Measurements from ENCODE around the gene GDF9.

GDF9 gene

DNA sequence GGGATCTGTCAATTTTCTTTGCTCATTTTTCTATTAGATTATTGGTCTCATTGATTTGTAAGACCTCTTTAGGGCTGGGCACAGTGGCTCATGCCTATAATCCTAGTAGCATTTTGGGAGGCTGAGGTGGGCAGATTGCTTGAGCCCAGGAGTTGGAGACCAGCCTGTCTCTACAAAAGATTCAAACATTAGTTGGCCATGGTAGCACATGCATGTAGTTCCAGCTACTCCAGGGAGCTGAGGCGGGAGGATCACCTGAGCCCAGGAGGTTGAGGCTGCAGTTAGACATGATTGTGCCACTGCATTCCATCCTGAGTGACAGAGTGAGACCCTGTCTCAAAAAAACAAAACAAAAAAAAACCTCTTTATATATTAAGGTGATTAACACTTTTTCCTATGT, 29.4 kb downstream of the GDF9 start:
- DNase-seq (ENCODE audit: low spot score), result no peak

DNA sequence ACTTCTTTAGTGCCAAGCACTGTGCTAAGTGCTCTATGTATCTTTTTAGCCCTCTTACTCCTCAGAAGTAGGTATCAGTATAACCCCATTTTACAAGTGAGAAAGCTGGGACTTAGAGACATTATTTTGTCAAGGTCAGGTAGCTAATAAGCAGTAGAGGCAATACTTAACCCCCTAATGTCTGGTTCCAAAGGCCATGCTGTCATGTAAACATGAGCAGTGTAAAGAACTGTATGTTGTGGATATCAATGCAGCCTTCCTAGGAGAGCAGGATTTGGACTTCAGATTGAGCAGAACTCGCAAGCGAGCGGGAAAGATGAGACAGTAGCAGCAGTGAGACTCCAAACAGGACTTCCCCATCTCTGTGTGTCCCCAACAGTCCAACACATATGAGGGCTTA, 32.2 kb downstream of the GDF9 start:
- no peak for DNase-seq (ENCODE audit: low spot score)

DNA sequence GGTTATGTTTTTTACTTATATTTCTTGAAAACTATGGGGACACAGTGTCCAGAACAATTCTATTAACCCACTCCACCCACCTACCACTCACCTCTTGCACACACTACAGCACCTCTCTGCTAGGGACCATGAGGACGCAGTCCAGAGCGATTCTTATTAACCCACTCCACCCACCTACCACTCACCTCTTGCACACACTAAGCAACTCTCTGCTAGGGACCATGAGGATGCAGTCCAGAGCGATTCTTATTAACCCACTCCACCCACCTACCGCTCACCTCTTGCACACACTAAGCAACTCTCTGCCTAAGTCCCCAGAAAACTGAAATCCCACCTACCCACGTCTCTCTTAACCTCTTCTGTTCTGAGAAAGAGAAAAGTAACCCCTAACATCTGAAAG, 33.7 kb downstream of the GDF9 start:
- no peak for DNase-seq (ENCODE audit: low spot score)

DNA sequence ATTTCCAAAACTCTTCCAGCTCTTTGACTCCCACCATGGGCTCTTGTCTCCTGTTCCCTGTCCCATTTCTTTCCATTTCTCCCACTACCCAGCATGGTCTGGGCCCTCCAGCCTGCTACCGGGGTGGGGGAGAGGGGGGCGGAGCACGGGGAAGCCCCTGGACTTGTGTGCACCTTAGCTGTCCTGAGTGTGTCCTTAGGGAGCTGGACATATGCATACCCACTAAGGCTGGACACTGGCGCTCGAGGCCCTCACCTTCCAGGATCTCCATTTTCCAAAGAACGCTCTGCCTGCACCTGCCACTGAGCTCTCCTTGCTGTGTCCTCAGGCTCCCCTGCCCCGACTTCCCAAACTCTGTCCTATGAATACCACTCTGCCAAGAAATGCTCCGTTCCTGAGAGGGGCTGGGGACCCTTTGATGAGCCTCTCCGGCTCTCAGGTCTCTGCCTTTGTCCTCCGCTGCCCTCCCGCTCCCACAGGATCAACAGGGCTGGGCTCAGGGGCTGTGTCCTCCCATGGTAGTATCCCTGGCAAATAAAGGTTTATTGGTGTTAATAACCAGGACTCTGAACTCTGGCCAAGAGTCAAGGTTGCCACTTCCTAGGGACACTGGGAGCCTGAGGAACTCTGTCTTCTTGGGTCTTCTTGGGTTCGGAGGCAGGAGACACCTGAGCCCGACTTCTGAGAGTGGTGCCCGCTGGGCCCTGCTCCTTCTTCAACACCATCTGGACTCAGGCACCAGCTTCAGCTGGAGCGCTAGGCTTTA, 35.0 kb downstream of the GDF9 start:
- no peak for DNase-seq (ENCODE audit: low spot score)

DNA sequence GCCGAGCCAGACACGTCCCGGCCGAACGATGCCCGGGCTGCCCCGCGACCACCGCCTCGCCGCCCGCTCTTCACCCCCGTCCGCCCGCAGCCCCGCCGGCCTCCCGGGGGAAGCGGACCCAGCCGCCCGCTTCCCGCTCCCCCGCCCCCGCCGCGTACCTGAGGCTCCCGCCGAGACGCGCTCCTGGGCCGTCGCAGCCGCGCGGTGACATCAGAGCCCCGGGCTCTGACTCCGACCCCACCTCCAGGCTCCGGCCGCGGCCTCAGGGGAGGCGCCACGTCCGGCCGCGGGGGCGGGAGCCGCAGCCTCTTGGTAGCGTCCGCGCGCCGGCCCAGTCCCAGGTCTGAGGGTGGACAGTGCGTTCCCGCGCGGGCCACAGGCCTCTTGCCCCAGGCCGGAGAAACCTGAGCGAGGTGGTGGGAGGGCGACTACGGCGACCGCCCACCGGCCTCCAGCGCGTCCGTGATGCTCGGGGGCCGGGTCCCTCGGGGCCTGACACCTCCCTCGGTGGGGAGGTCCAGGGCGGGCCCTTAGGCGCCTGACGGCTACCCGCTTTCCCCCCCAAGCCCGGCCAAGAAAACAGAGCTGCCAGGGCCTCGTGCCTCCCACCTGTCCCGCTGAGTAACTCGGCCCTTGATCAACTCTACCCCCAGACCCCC, 35.7 kb downstream of the GDF9 start, which contains the start of gene SHROOM1:
Gene SHROOM1 (minus strand): TSS at position 212 of the 659 bp plus-strand sequence. CDS start 4,507 bp downstream, outside the sequence.
- DNase-seq (ENCODE audit: low spot score), result no peak

DNA sequence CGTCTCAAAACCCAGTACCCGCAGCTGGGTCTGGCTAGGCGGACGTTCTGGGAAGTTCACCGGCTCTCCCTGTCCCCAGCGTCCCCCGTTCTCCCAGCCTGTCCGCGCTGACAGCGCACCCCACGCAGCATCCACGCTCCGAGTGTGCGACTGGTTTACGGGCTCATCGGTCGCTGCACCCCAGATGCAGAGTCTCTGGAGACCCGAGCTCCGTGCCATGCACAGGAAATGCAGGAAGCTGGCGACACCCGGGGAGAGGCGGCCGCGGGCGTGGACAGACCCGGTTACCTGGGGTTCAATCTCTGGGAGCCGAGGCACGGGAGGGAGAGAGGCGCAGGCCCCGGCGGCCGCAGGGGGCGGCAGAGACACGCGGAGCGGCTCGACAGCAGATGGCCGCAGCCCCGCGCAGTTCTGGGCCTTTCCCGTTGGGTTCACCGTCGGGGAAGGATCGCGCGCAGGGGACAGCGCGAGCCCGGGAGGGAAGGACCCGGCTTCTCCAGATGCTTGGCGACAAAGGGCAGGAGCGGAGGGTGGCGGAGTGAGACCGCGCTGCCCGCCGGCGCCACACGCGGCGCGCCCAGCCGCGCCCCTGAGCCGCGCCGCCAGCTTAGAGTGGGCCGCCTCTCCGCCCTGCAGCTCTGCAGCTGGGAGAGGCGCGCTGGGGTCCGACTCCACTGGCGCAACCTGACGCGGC, 36.4 kb downstream of the GDF9 start:
- DNase-seq (ENCODE audit: low spot score), result no peak

DNA sequence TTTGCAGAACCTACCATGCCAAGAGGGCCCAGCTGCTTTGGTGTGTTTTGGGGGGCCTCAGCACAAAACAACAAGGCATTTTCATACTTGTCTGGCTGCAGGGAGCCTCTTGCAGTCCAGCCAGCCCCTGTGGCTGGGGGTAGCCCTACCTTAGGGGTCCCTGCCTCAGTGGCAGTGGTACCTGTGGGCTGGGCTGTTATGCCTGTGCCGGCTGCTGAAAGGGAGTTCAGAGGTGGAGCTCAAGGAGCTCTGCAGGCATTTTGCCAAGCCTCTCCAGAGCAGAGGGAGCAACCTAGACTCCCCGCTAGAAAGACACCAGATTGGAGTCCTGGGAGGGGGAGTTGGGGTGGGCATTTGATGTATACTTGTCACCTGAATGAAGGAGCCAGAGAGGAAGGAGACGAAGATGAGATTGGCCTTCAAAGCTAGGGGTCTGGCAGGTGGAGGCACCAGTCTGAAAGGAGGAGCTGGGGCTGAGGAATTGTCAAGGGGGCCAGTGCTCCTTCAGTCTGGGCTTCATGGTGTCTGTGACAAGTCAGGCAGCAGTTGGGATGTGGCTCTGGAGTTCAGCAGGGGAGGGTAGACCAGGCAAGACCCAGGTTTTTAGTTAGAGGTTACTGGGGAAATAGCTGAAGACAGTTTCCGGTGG, 37.3 kb downstream of the GDF9 start:
- no peak for DNase-seq (ENCODE audit: low spot score)

DNA sequence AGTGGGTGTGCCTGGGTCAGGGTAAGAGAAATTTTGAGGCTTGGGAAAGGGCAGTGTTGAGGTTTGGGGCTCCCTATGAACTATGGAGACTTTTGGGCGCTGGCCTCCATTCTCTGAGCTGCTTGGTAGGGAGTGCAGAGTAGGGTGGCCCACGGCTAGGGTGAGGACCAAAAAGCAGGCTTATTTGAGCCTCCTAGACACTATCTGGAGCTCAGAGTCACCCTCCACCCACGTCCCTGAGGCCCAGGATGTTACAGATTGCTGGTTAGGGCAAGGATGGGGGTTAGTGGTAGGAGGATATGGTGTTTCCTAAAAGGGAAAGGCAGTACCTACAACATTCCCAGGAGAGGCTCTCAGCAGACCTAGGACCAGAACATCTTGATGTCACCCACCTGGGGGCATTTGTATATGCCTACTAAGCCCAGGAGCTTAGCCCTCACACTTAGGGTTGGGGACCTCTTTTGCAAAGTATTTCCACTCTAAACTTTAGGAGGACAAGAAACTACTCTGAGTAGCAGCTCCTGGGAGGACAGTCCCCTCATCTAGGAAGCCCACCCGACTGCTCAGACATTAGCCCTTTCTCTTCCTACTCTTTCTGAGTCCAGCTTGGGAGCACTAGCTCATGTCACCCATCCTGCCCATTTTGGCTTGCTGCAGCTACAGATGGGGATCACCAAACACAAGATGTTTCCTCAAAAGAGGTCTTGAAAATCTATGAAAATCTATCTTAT, 38.2 kb downstream of the GDF9 start:
- no peak for DNase-seq (ENCODE audit: low spot score)

DNA sequence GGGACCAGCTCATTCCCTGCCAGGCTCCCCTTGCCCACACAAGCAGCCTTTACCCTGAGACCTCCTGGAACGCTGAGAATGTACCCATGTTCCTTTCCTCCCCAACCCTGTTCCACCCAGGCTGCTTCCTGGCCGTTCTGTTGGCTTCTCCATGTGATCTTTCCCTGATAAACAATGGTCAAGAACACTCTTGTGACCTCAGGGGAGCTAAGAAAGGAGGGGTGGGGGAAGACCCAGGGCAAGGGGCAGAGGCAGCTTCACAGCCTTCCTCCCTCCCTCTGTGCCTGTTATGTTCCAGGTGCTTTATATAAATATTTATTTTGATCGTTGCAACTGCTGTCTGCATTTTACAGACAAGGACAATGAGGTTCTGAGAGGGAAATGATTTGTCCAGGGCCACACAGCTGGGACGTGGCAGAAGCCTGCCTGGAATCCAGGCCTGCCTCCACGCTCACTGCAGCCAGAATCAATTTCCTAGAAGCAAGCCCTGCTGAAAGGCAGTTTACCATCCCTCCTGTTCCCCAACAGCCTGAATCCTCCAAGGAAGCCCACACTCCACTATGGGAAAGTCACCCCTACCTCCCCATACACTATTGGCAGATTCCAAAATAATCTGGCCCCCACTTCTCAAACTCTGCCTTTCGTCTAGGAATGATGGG, 39.7 kb downstream of the GDF9 start:
- DNase-seq (ENCODE audit: low spot score), result no peak

DNA sequence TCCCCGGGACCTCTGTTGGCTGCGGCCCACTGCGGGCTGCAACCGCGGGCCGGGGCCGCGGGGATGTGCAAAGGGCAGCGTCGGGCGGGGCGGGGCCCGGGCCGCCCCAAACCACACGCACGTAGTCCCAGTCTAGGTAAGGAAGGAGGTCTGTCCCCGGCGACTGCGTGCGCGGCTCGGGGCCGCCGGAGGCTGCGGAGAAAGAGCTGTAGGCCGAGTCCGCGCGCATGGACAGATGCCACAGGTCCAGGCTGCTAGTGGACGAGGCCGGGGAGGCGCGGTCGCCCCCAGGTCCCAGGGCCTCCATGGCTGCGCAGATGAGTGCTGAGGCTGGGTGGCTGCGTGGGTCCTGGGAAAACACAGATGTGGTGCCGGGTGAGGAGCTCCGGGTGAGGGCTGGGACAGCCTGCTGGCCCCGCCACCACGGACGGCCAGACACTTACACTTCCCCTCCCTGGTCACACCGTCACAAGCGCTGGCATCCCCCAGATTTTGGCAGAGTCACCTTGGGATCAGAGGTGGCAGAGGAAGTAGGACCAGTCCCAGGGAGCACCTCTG, 40.4 kb downstream of the GDF9 start:
- DNase-seq (ENCODE audit: low spot score), result no peak

DNA sequence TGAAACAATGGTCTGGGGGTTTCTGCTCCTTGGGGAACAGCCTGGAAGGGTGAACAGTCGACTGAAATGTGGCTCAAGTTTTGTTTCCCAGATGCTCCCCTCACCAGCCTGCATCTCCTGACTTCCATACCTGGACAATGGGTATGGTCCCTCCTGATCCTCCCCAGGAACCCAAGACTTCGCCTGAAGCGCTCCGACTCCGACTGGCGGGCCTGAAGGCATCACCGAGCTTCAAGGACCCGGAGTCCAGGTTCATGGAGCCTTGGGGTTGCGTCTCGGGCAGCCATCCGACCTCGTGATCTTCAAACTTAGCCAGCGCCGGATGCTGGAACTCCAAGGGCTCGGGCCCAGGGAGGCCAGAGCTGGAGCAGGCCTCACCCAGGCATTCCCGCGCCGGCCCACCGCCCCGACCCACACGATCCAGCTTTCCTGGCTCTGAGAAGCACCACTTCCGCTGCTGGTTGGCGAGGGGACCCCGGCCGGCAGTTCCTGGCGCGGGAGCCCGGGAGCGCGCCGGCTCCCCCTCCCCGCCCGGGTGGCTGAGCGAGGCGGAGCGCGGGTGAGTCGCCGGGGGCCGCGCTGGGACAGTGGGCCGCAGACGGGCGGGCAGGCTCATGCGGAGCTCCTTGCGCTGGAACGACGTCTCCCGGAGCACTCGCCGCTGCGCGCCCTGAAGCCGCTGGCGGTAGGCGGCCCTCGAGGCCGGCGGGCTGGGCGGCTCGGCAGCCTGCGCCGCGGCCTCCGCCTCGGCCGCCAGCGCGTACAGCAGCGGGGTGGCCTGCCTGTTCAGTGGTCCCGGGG, 41.0 kb downstream of the GDF9 start:
- no peak for DNase-seq (ENCODE audit: low spot score)

DNA sequence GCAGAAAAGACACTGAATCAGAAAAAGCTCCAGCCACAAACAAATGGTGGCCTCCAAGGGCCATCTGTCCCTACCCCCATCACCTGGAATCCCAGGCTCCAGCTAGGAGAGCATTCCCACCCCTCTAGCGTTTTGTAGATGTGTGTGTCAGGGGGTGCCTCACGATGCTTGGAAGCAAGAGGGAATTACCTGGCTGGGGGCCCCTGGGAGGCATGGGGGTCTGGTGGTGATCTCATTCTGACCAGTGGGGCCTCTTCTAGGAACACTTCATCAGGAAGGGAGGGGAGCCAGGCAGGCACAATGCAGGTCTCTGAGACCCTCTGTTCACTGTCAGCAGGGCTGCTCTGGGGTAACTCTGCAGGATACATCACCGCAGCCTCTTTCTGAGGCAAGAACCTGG, 41.8 kb downstream of the GDF9 start:
- DNase-seq (ENCODE audit: low spot score), result no peak

DNA sequence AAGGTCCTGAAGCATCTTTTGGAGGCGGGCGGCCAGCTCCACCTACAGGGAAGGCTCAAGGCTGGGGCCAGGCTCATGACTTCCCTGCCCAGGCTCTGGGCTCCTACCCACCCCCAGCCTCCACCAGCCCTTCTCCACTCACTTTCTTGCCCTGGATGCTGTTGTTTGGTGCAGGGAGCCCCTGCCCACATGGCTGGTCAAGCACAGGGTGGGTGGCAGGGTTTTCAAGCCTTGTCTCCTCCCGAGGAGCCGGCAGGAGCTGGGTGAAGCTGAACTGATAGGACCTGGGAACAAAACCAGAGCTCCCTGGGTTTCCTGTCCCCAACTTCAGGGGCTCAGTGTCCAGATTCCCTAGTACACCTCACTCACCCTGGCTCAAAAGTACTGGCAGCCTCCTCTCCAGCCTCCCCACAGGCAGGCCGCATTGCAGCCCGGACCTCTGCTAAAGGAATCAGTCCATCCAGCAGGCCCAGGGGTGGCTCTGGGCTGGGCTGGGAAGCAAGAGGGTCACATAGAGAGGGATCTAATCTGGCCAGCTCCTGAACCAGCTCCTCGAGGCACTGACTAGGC, 42.7 kb downstream of the GDF9 start:
- no peak for DNase-seq (ENCODE audit: low spot score)

DNA sequence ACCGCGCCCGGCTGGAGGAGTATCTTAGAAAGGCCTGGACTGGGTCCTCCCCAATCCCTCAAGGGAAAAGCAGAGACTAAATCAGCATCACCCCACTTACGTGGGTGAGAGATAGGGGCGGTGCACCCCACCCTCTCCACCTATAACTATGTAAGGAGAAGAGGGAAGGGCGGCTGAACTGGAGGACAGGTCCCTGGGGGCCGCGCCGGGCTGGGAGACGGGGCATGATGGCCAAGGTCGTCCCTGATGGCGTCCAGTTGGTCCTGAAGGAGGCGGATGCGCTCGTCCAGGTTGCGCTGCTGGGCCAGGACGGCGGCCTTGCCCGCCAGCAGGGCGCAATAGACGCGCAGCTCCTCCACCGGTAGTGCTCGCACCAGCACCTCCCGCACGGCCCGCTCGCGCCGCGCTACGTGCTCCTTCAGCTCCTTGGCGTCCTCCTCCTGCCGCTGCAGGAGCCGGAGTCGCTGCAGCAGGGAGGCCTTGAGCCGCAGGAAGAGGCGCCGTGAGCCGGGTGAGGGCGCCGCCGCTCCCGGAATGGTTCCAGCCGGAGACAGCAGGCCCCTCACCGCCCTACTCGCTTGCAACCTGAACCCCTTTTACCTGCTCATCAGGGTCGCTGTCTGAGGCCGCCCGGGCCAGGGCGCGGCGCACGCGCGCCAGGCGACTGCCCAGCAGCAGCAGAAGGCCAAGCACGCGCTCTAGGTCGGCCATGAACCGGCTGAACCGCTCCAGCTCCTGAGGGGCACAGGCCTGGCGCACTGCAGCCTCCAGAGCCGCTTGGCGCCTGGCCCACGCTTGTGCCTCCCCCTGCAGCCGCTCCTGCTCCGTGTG, 43.4 kb downstream of the GDF9 start:
- no peak for DNase-seq (ENCODE audit: low spot score)

DNA sequence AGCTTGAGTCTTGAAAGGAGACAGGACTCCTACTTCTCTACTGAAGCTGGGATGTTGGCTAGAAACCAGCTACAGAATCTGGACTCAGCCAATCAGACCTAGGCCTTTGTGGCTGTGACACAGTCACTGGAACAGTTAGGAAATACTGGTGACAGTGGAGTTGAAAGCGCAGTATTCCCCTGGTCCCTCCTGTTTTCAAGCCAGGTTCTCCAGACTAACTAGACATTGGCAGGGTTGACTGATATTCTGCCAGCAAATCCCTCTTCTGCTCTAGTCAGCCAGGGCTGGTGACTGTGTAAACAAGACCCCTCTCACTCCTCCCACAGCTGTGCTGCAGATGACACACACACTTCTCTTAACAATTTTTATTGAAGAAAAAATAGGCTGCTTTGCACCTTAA, 44.5 kb downstream of the GDF9 start:
- DNase-seq (ENCODE audit: low spot score), result peak; percentile 94

DNA sequence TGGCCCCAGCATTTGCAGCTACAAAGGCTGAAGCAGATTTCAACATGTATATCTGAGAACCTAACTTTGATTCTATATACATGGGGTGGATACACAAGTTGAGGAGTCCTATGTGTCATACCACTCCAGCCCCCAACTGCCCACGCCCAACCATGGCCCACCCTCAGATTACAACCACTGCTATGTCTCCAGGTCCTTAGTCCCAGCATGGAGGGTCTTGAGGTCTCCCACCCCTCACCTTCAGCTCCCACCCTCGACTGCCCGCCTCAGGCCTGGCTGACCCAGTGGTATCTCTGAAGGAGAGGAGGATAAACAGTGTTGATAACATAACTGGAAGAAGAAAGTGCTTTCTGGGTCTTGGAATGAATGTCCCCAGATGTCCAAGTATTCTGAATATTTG, 44.9 kb downstream of the GDF9 start:
- DNase-seq (ENCODE audit: low spot score), result no peak

DNA sequence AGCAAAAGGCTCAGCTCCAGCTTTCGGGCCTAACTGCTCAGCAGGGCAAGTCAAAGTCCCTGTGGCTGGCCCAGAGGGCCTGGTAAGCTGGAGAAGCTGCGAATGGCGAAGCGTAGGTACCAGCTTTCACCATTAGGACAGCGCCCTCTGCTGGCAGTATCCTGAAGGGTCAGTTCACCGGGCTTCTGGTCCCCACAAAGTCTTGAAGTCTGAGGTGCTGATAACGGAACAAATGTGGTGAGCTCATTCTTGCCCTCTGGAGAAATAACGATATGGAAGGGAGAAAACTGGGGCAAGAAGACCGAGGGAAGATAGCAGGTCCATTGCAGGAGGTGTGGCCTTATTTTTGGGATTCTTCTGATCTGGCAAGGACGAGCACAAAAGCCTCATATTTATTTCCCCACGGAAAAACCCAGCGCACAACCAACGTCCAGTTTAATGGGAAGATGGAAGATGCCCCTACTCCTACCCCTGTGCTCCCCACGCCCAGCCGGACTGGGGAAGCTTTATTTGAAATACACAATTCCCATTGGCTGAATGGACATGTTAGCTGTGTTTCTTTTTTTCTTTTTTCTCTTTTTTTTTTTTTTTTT, 46.0 kb downstream of the GDF9 start:
- DNase-seq (ENCODE audit: low spot score), result peak; percentile 98

DNA sequence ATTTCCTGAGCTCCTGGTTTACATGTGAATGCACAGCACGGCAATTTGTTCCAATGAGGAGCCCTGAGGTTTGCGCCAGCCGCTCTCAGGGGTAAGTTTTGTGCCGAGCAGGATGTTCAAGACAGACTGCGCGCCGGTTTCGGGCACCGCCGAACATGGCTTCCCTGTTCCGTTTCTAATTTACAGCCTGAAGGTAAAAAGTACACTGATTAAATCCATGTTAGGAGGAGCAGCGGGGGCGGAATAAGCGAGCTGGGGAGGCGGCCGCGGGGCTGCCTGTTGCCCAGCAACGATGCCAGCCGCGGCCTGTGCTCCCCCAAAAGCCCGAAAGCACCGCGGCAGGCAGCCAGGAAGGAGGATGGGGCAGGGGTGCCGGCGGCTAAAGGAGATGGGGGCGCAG, 46.8 kb downstream of the GDF9 start:
- no peak for DNase-seq (ENCODE audit: low spot score)

DNA sequence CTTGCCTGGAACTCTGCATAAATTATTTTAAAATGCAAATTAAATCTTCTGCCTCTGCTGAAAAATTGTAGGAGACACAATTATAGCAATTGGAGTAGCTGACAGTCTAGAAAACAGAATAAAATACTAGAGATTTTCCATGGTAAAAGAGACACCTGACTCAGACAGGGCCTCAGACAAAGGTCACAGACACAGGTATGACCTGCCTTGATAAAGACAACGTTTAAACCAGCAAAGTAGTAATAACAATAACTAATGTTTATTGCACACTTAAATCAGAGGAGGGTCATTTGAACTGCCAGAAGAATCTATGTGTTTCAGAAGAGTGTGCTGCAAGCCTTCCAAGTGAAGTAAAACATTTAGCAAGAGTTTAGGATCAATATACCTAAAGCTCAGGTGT, 49.3 kb downstream of the GDF9 start:
- no peak for DNase-seq (ENCODE audit: low spot score)

Data from pons (tissue), 1 donor.